Kidney epithelial cell (primary cell): Measurements from ENCODE around the gene CD274. TPM values are rescaled to one million over a fixed set of nuclear protein-coding genes. Genes with fewer than 3 reads are reported as not detected.

Experiments
- DNase-seq: peaks from one replicate; pipeline ENCODE4 v3.0.0-alpha.2; 2010; ENCODE audit warnings: low read depth
- H3K27me3 ChIP-seq: 2 replicates; pipeline ENCODE4 v1.6.0; 2011; ENCODE audit warnings: low read length; ENCODE audit not compliant: control insufficient read depth, insufficient read depth
- H3K36me3 ChIP-seq: 2 replicates; pipeline ENCODE4 v1.5.1; 2011; ENCODE audit warnings: low read length; ENCODE audit not compliant: control insufficient read depth, insufficient read depth
- H3K4me3 ChIP-seq: 2 replicates; pipeline ENCODE4 v1.5.1; 2011; ENCODE audit warnings: low read depth, mild to moderate bottlenecking, control low read depth, low read length
- total RNA-seq: library from RNA; depleted of rRNA; stranded (reverse); fragments of >200 nt; gene quantifications from 2 replicates; pipeline ENCODE4 v1.2.3, GENCODE V29; 2015
- TF ChIP-seq, protein P1 (sequence below): IDR thresholded peaks from 2 replicates; pipeline ENCODE4 v1.5.1; 2011; ENCODE audit warnings: mild to moderate bottlenecking, moderate library complexity, low read length, control low read depth, inconsistent platforms; ENCODE audit not compliant: insufficient read depth, poor library complexity, severe bottlenecking

Gene CD274
- total RNA-seq, 1 donor from 2014 or later: 7.7 TPM

DNA sequence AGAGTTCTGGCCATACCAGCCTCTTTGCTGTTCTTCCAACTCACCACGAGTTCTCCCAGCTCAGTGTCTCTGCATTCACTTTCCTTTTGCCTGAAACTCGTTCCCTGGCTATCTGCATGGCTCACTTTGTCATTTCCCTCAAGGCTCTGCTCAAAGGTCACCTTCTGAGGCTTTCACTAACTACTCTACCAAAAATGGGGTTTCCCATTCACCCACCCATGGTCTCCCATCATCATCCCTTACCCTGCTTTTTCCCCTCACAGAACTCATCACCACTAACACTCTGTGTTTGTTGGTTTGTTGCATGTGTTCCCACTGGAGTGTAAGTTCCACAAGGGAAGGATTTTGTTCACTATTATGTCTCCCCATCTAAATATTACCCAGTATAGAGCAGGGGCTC lies 29.2 kb upstream of the CD274 start:
- TF ChIP-seq, protein P1, sequence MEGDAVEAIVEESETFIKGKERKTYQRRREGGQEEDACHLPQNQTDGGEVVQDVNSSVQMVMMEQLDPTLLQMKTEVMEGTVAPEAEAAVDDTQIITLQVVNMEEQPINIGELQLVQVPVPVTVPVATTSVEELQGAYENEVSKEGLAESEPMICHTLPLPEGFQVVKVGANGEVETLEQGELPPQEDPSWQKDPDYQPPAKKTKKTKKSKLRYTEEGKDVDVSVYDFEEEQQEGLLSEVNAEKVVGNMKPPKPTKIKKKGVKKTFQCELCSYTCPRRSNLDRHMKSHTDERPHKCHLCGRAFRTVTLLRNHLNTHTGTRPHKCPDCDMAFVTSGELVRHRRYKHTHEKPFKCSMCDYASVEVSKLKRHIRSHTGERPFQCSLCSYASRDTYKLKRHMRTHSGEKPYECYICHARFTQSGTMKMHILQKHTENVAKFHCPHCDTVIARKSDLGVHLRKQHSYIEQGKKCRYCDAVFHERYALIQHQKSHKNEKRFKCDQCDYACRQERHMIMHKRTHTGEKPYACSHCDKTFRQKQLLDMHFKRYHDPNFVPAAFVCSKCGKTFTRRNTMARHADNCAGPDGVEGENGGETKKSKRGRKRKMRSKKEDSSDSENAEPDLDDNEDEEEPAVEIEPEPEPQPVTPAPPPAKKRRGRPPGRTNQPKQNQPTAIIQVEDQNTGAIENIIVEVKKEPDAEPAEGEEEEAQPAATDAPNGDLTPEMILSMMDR: no peak
- H3K36me3 ChIP-seq: no peaks in the 10 kb centered on the region

DNA sequence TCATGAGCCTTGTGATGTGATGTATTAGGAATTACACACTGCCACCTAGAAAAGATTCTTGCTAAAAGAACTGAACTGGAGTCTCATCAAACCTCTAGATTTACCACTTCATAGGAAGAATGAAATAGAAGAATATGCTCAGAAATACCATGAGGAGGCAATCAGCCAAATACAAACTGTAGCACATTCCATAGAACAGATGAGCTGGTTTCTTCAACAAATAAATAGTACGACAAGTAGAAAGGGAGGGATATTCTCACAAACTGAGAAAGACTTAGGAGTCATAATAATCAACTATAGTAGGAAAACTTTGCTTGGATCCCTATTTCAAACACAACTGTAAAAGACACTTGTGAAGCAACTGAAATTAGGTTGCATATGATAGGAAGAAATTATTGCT lies 28.1 kb upstream of the CD274 start:
- Histone ChIP-seq H3K4me3 (no peak overlapping the region), H3K36me3 (no peaks in the 10 kb centered on the region), H3K27me3 (no peaks in the 10 kb centered on the region)
- no peak for DNase-seq
- TF ChIP-seq, protein P1: no peak

More for the DNA sequence above, 29.2 kb upstream of the CD274 start:
- no peaks in the 10 kb centered on the region for H3K27me3 ChIP-seq
- no peak overlapping the region for H3K4me3 ChIP-seq
- no peak for DNase-seq

DNA sequence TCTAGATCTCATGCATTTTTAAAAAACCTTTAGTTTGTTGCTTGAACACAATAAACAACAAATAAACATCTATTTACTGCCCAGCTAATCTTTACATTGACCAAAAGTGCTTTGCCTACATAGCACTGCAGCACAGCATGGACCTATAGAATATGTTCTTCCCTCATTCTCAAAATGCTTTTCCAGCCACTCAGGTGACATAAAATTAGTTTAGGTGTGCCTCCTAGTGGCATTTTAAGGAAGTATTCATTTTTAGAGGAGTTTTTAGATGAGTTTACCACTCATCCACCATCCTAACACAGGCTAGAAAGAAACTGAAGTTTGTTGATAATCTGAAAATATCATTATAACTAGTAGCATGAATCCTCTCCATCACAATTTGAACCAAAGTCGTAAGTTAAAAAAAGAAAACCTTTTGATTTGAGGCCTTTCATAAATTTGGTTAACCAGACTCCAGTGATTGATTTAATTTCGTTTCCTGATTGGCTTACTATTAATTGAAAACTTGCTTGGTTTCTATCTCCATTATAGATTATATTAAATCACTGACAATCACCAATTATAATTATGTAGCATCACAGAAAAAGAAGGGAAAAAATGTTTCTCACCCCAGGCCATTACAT lies 25.2 kb upstream of the CD274 start:
- H3K27me3 ChIP-seq: no peaks in the 10 kb centered on the region
- TF ChIP-seq, protein P1: peak; percentile 35
- no peak for DNase-seq
- H3K4me3 ChIP-seq: no peak overlapping the region
- no peaks in the 10 kb centered on the region for H3K36me3 ChIP-seq

DNA sequence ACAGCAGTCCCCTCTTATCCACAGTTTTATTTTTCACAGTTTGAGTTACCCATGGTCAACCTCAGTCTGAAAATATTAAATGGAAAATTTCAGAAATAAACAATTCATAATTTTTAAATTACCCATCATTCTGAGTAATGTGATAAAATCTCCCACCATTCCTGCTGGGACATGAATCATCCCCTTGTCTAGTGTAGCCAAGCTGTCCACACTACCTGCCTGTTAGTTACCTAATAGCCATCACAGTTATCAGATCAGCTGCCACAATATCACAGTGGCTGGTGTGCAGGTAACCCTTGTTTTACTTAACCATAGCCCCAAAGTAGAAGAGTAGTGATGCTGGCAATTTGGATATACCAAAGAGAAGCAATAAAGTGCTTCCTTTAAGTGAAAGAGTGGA lies 23.3 kb upstream of the CD274 start:
- no peaks in the 10 kb centered on the region for H3K36me3 ChIP-seq
- DNase-seq: no peak
- no peak overlapping the region for H3K4me3 ChIP-seq
- no peaks in the 10 kb centered on the region for H3K27me3 ChIP-seq
- TF ChIP-seq, protein P1: no peak

DNA sequence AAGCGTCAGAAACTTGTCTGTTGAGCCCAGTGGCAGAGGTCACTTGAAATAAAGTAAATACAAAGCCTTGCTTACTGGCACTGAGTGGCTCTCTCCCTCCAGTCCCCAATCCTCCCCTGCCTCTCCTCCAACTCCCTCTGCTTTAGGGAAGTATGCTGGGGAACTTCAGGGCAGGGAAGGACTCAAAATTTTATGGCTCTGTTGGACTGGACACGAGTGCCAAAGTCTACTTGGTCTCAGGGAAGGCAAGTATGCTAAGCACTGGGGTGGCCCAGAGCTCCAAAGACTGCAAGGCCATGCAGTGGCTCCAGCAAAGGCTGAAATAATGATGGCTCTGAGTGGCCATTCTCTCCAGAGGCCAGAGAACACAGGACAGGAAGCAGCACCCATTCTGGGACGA lies 22.2 kb upstream of the CD274 start:
- H3K4me3 ChIP-seq: no peak overlapping the region
- TF ChIP-seq, protein P1: no peak
- no peaks in the 10 kb centered on the region for H3K27me3 ChIP-seq
- no peaks in the 10 kb centered on the region for H3K36me3 ChIP-seq
- DNase-seq: no peak
